PFSK-1 (cell line): Measurements from ENCODE around the gene RFX2.

Source experiments
- POLR2AphosphoS5 ChIP-seq: IDR thresholded peaks from 2 replicates; pipeline ENCODE4 v1.6.1; 2012; ENCODE audit warnings: low read depth, mild to moderate bottlenecking, control low read depth, low read length, moderate library complexity
- TAF1 ChIP-seq: IDR thresholded peaks from 2 replicates; pipeline ENCODE4 v1.6.1; 2012; ENCODE audit warnings: low read length, control low read depth, borderline replicate concordance; ENCODE audit not compliant: insufficient read depth

- TF ChIP-seq TAF1 (no peak), POLR2AphosphoS5 (no peak)
Observed at GRCh38 chr19:5969476-5969875, 140.8 kb downstream of the RFX2 start.
